ENCODE results near the gene SLC25A39.
A peak's percentile ranks its signal among the peaks of the same experiment; 100 is the strongest.
"Not testable (repeated sequence)": the region's sequence is repeated elsewhere in the genome, so short reads cannot be mapped to it uniquely, and the experiment has no call there.

SLC25A39 gene

GRCh38 chr17:44324571-44325275 is at the start of gene SLC25A39:
Gene SLC25A39 (minus strand): TSS chr17:44324823. CDS start chr17:44323562, 1,261 bp downstream.
- peak; percentile 90 for DNase-seq (ENCODE audit: low read depth)

- no peak for DNase-seq (ENCODE audit: low read depth)
Observed at GRCh38 chr17:44372036-44372435, 47.4 kb upstream of the SLC25A39 start.

GRCh38 chr17:44369414-44370023 is 44.9 kb upstream of the SLC25A39 start:
- not testable (repeated sequence) for DNase-seq (ENCODE audit: low read depth)

GRCh38 chr17:44368391-44369243 is 44.0 kb upstream of the SLC25A39 start:
- DNase-seq (ENCODE audit: low read depth) = not testable (repeated sequence)

- no peak for DNase-seq (ENCODE audit: low read depth)
Observed at GRCh38 chr17:44367231-44367979, 42.8 kb upstream of the SLC25A39 start.

- DNase-seq (ENCODE audit: low read depth) = not testable (repeated sequence)
Observed at GRCh38 chr17:44365051-44365450, 40.4 kb upstream of the SLC25A39 start.

GRCh38 chr17:44363613-44364159 is 39.1 kb upstream of the SLC25A39 start, which contains the start of gene FAM171A2:
Gene FAM171A2 (minus strand): TSS chr17:44363853. CDS start chr17:44363714, 139 bp downstream.
- peak; percentile 31 for DNase-seq (ENCODE audit: low read depth)

GRCh38 chr17:44362949-44363612 is 38.5 kb upstream of the SLC25A39 start:
- no peak for DNase-seq (ENCODE audit: low read depth)

GRCh38 chr17:44362459-44362948 is 37.9 kb upstream of the SLC25A39 start:
- DNase-seq (ENCODE audit: low read depth) = no peak

GRCh38 chr17:44361292-44362260 is 37.0 kb upstream of the SLC25A39 start:
- no peak for DNase-seq (ENCODE audit: low read depth)

GRCh38 chr17:44360826-44361225 is 36.2 kb upstream of the SLC25A39 start:
- no peak for DNase-seq (ENCODE audit: low read depth)

GRCh38 chr17:44360144-44360533 is 35.5 kb upstream of the SLC25A39 start:
- DNase-seq (ENCODE audit: low read depth) = no peak

GRCh38 chr17:44359458-44360143 is 35.0 kb upstream of the SLC25A39 start:
- DNase-seq (ENCODE audit: low read depth) = no peak

- no peak for DNase-seq (ENCODE audit: low read depth)
Observed at GRCh38 chr17:44359006-44359405, 34.4 kb upstream of the SLC25A39 start.

- no peak for DNase-seq (ENCODE audit: low read depth)
Observed at GRCh38 chr17:44358066-44358465, 33.4 kb upstream of the SLC25A39 start.

GRCh38 chr17:44356241-44356640 is 31.6 kb upstream of the SLC25A39 start:
- DNase-seq (ENCODE audit: low read depth) = no peak

GRCh38 chr17:44355642-44356099 is 31.0 kb upstream of the SLC25A39 start:
- DNase-seq (ENCODE audit: low read depth) = no peak

GRCh38 chr17:44354582-44355561 is 30.2 kb upstream of the SLC25A39 start:
- DNase-seq (ENCODE audit: low read depth) = peak; percentile 39
